ENCODE results near the gene CORT. TPM values are rescaled to one million over a fixed set of nuclear protein-coding genes. Genes with fewer than 3 reads are reported as not detected.

The CORT gene
- polyA plus RNA-seq, 1 experiment, result not detected

- DNase-seq (ENCODE audit: low read depth, low spot score), result no peak
- Histone ChIP-seq H3K27ac (ENCODE audit: low read depth, low read length) (no peak overlapping the region), H3K27me3 (ENCODE audit: control insufficient read depth, insufficient read depth, low read length) (no peaks in the 10 kb centered on the region), H3K9me3 (ENCODE audit: control insufficient read depth, insufficient read depth, low read length) (no peaks in the 10 kb centered on the region), H3K4me3 (ENCODE audit: low read depth, low read length) (no peak overlapping the region)
- no peak for TF ChIP-seq CTCF (IDR thresholded peaks at IDR 0.05; ENCODE audit: low read depth, low read length)
- ChIA-PET POLR2A (no interaction called here), CTCF (interaction anchor here (0.6 to 7.5 kb wide), 9 partner anchors 11 to 446 kb away, joined by 3 to 98 read pairs (median 6); partner anchors contain the start of gene CENPS)
Measured at GRCh38 chr1:10495952-10496351, 46.1 kb downstream of the CORT start.

GRCh38 chr1:10497109-10497508 is 47.3 kb downstream of the CORT start:
- no peak for DNase-seq (ENCODE audit: low read depth, low spot score)
- Histone ChIP-seq H3K27me3 (ENCODE audit: control insufficient read depth, insufficient read depth, low read length) (no peaks in the 10 kb centered on the region), H3K27ac (ENCODE audit: low read depth, low read length) (no peak overlapping the region), H3K9me3 (ENCODE audit: control insufficient read depth, insufficient read depth, low read length) (no peaks in the 10 kb centered on the region), H3K4me3 (ENCODE audit: low read depth, low read length) (no peak overlapping the region)
- no peak for TF ChIP-seq CTCF (IDR thresholded peaks at IDR 0.05; ENCODE audit: low read depth, low read length)
- ChIA-PET POLR2A (no interaction called here), CTCF (interaction anchor here (6.2 to 7.5 kb wide), 2 partner anchors 10 to 67 kb away, joined by 89 to 98 read pairs; partner anchors contain the start of gene CENPS)

- CTCF ChIA-PET, result interaction anchor here (1.4 to 7.5 kb wide), 3 partner anchors 9 to 369 kb away, joined by 5 to 89 read pairs (median 8); no protein-coding TSS in a partner anchor
Measured at GRCh38 chr1:10498231-10498630, 48.4 kb downstream of the CORT start.

More at GRCh38 chr1:10498231-10498630, 48.4 kb downstream of the CORT start:
- POLR2A ChIA-PET, result no interaction called here
- H3K9me3 ChIP-seq (ENCODE audit: control insufficient read depth, insufficient read depth, low read length), result no peaks in the 10 kb centered on the region
- H3K27me3 ChIP-seq (ENCODE audit: control insufficient read depth, insufficient read depth, low read length), result no peaks in the 10 kb centered on the region
- no peak for DNase-seq (ENCODE audit: low read depth, low spot score)
- no peak overlapping the region for H3K4me3 ChIP-seq (ENCODE audit: low read depth, low read length)
- no peak overlapping the region for H3K27ac ChIP-seq (ENCODE audit: low read depth, low read length)
- TF ChIP-seq CTCF (IDR thresholded peaks at IDR 0.05; ENCODE audit: low read depth, low read length), result no peak

Other genes starting within 250 kb of the CORT start
- 25.0 and 26.9 TPM in 2 replicates for gene KIF1B, start 239.5 kb upstream of the CORT start, polyA plus RNA-seq (2011; rRNA removed)
- 155 and 233 TPM in 2 replicates for gene PGD, start 51.0 kb upstream of the CORT start, polyA plus RNA-seq (2011; rRNA removed)
- 10.5 and 11.4 TPM in 2 replicates for gene CENPS, start 19.6 kb upstream of the CORT start, polyA plus RNA-seq (2011; rRNA removed)
- gene DFFA, start 22.5 kb downstream of the CORT start, polyA plus RNA-seq (2011; rRNA removed), result 33.6 and 35.3 TPM in 2 replicates
- 6.6 and 7.7 TPM in 2 replicates for gene PEX14, start 24.9 kb downstream of the CORT start, polyA plus RNA-seq (2011; rRNA removed)

All from AG04450 (cell line).